Neural progenitor cell (in vitro differentiated cells): Measurements from ENCODE around the gene MRTFB. TPM values are rescaled to one million over a fixed set of nuclear protein-coding genes. Genes with fewer than 3 reads are reported as not detected.

Experiments used
- DNase-seq: peaks from one replicate; pipeline ENCODE4 v3.0.0-alpha.2; 2016; ENCODE audit warnings: low spot score
- H2AFZ ChIP-seq: fragments of 200-600 bp; sonication (generic); replicated peaks from 2 replicates; pipeline ENCODE4 v1.6.1; 2016; ENCODE audit warnings: antibody characterized with exemption
- H3F3A ChIP-seq: fragments of 200-600 bp; sonication (generic); 2 replicates; pipeline ENCODE4 v1.6.1; 2016; ENCODE audit warnings: antibody characterized with exemption, low read depth
- H3K27ac ChIP-seq: fragments of 200-600 bp; sonication (generic); 2 replicates; pipeline ENCODE4 v1.5.1; 2016; ENCODE audit warnings: mild to moderate bottlenecking
- H3K27me3 ChIP-seq: fragments of 200-600 bp; sonication (generic); 2 replicates; pipeline ENCODE4 v1.6.1; 2016; ENCODE audit warnings: mild to moderate bottlenecking, moderate library complexity
- H3K36me3 ChIP-seq: fragments of 200-600 bp; sonication (generic); 2 replicates; pipeline ENCODE4 v1.5.1; 2016
- H3K4me1 ChIP-seq: fragments of 200-600 bp; sonication (generic); 2 replicates; pipeline ENCODE4 v1.6.1; 2016; ENCODE audit warnings: mixed run types
- H3K4me2 ChIP-seq: fragments of 200-600 bp; sonication (generic); 2 replicates; pipeline ENCODE4 v1.6.1; 2016
- H3K4me3 ChIP-seq: fragments of 200-600 bp; sonication (generic); 2 replicates; pipeline ENCODE4 v1.5.1; 2016
- H3K79me2 ChIP-seq: fragments of 200-600 bp; sonication (generic); 2 replicates; pipeline ENCODE4 v1.6.1; 2016; ENCODE audit warnings: low read depth
- H3K9ac ChIP-seq: fragments of 200-600 bp; sonication (generic); 2 replicates; pipeline ENCODE4 v1.6.1; 2016
- H3K9me3 ChIP-seq: fragments of 200-600 bp; sonication (generic); 2 replicates; pipeline ENCODE4 v1.5.1; 2016; ENCODE audit warnings: low read depth
- H4K20me1 ChIP-seq: fragments of 200-600 bp; sonication (generic); 2 replicates; pipeline ENCODE4 v1.6.1; 2016; ENCODE audit warnings: low read depth
- H3K27ac Mint-ChIP-seq: 3 replicates; pipeline ENCODE4 v1.8.0; 2021; ENCODE audit warnings: mixed read lengths
- H3K27me3 Mint-ChIP-seq: 2 replicates; pipeline ENCODE4 v1.8.0; 2022; ENCODE audit warnings: low read depth, mild to moderate bottlenecking, inconsistent platforms, moderate library complexity, mixed read lengths; ENCODE audit not compliant: insufficient read depth
- H3K36me3 Mint-ChIP-seq: 3 replicates; pipeline ENCODE4 v1.8.0; 2021; ENCODE audit warnings: mixed read lengths
- H3K4me1 Mint-ChIP-seq: 3 replicates; pipeline ENCODE4 v1.8.0; 2021; ENCODE audit warnings: mixed read lengths
- H3K4me3 Mint-ChIP-seq: 3 replicates; pipeline ENCODE4 v1.8.0; 2021; ENCODE audit warnings: mild to moderate bottlenecking, moderate library complexity, mixed read lengths
- H3K9me3 Mint-ChIP-seq: 3 replicates; pipeline ENCODE4 v1.8.0; 2020; ENCODE audit warnings: mixed read lengths
- CTCF ChIP-seq: fragments of 200-600 bp; sonication (generic); IDR thresholded peaks from 2 replicates; pipeline ENCODE4 v1.5.1; 2017; ENCODE audit warnings: antibody characterized with exemption, mild to moderate bottlenecking
- EZH2 ChIP-seq: fragments of 200-600 bp; sonication (generic); IDR thresholded peaks from 2 replicates; pipeline ENCODE4 v1.6.1; 2017; ENCODE audit warnings: antibody characterized with exemption, mild to moderate bottlenecking, moderate library complexity
- EZH2phosphoT487 ChIP-seq: fragments of 200-600 bp; sonication (generic); IDR thresholded peaks from 2 replicates; pipeline ENCODE4 v1.6.1; 2017; ENCODE audit warnings: antibody characterized with exemption
- total RNA-seq: library from RNA; depleted of rRNA; stranded (reverse); fragments of >200 nt; gene quantifications from 2 replicates; pipeline ENCODE4 v1.2.3, GENCODE V29; 2015; ENCODE audit warnings: low replicate concordance

Gene MRTFB
- total RNA-seq, 1 donor from 2014 or later, result 26.8 TPM

DNA sequence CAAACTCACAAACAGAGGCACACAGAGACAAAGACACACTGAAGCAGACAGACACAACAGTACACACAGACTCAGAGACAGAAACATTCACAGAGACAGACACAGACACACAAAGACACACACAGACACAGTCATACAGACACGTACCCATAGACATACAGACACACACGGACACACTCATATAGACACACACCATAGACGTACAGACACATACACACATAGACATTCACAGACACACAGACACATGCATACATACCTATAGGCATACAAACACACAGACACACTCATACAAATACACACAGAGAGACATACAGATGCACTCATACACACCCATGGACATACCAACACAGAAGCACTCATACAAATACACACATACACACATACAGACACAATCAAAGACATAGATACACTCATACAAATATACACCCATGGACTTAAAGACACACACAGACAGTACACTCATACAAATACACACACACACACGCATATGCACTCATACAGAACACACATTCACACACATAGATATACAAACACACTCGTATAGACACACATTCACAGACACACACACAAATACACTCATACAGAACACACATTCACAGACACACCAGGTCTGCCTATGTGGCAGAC is 19.9 kb upstream of the MRTFB start:
- H2AFZ ChIP-seq, result no peak overlapping the region
- Mint-ChIP-seq H3K27me3 (no peaks in the 10 kb centered on the region), H3K27ac (no peak overlapping the region), H3K4me3 (no peak overlapping the region), H3K36me3 (no peaks in the 10 kb centered on the region), H3K4me1 (no peaks in the 10 kb centered on the region), H3K9me3 (peaks cover 5% of the 10 kb centered on the region)
- peaks cover 7% of the 10 kb centered on the region for H3K4me1 ChIP-seq
- no peak overlapping the region for H3K27ac ChIP-seq
- H3K4me3 ChIP-seq, result no peak overlapping the region
- H3K36me3 ChIP-seq, result no peaks in the 10 kb centered on the region
- no peak overlapping the region for H3K9ac ChIP-seq
- no peaks in the 10 kb centered on the region for H3K9me3 ChIP-seq
- H3F3A ChIP-seq, result no peaks in the 10 kb centered on the region
- H4K20me1 ChIP-seq, result no peaks in the 10 kb centered on the region
- no peaks in the 10 kb centered on the region for H3K79me2 ChIP-seq
- TF ChIP-seq EZH2, result no peak
- TF ChIP-seq CTCF, result no peak
- TF ChIP-seq EZH2phosphoT487, result no peak
- no peak overlapping the region for H3K4me2 ChIP-seq
- DNase-seq, result no peak
- no peaks in the 10 kb centered on the region for H3K27me3 ChIP-seq

DNA sequence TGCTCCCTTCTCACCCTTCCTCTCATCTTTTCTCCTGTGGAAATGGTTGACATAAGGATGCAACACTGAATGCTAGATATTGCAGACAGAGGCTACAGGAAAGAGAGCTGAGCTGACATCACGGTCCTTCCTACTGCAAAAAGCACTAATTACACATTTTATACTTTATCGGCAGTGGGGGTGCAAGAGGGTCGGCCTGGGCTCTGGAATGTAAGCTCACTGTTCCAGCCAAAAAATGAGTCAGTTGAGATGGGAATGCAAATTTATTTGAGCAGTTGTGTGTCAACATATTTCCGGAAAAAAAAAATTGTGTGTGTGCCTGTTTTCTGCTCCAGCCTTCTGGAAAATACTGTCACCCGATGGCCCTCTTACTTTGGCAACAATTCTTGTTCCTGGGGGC is 14.1 kb upstream of the MRTFB start:
- Histone ChIP-seq H2AFZ (no peak overlapping the region), H3K27ac (no peak overlapping the region), H3K36me3 (no peaks in the 10 kb centered on the region), H3K4me2 (no peak overlapping the region), H3K79me2 (no peaks in the 10 kb centered on the region), H3K4me3 (no peak overlapping the region), H4K20me1 (no peaks in the 10 kb centered on the region), H3K4me1 (no peaks in the 10 kb centered on the region), H3K27me3 (no peaks in the 10 kb centered on the region), H3K9ac (no peak overlapping the region), H3K9me3 (no peaks in the 10 kb centered on the region), H3F3A (no peaks in the 10 kb centered on the region)
- no peaks in the 10 kb centered on the region for H3K36me3 Mint-ChIP-seq
- H3K9me3 Mint-ChIP-seq, result peaks cover 12% of the 10 kb centered on the region
- H3K4me3 Mint-ChIP-seq, result no peak overlapping the region
- no peaks in the 10 kb centered on the region for H3K4me1 Mint-ChIP-seq
- no peak overlapping the region for H3K27ac Mint-ChIP-seq
- peaks cover 2% of the 10 kb centered on the region for H3K27me3 Mint-ChIP-seq
- no peak for TF ChIP-seq EZH2phosphoT487
- no peak for DNase-seq

DNA sequence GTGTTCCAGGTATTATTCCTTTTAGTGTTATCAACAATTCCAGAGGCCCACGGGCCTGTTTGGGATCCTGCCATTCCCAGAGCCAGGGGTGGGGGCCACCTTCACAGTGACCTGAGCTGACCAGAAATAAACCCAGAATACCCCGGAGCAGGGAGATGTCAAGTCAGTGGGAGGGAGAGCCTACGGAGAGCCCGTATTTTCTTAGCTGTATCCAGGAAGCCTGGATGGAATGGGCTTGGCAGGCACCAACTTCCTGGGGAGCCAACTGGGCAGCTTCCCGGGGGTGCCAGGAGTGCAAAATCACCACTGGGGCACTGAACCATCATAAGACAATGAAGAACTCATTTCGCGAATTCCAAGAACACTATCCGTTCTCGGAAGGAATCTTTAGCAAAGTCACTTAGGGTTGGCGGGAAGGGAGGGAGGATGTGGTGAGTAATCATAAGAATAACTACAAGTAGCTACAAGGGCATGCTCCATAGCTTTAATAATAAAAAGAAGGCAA is 13.2 kb upstream of the MRTFB start:
- peaks cover 2% of the 10 kb centered on the region for H3K27me3 Mint-ChIP-seq
- Histone ChIP-seq H3K4me1 (no peaks in the 10 kb centered on the region), H4K20me1 (no peaks in the 10 kb centered on the region), H3K4me2 (no peak overlapping the region), H3K9me3 (no peaks in the 10 kb centered on the region), H3K27ac (no peak overlapping the region), H3K36me3 (no peaks in the 10 kb centered on the region), H3K4me3 (no peak overlapping the region), H3K9ac (no peak overlapping the region), H3K79me2 (no peaks in the 10 kb centered on the region), H3K27me3 (no peaks in the 10 kb centered on the region), H3F3A (no peaks in the 10 kb centered on the region), H2AFZ (no peak overlapping the region)
- TF ChIP-seq EZH2 (no peak), EZH2phosphoT487 (no peak), CTCF (no peak)
- no peak for DNase-seq
- no peak overlapping the region for H3K27ac Mint-ChIP-seq
- no peak overlapping the region for H3K4me3 Mint-ChIP-seq
- H3K9me3 Mint-ChIP-seq, result peaks cover 12% of the 10 kb centered on the region
- H3K4me1 Mint-ChIP-seq, result no peaks in the 10 kb centered on the region
- H3K36me3 Mint-ChIP-seq, result no peaks in the 10 kb centered on the region

DNA sequence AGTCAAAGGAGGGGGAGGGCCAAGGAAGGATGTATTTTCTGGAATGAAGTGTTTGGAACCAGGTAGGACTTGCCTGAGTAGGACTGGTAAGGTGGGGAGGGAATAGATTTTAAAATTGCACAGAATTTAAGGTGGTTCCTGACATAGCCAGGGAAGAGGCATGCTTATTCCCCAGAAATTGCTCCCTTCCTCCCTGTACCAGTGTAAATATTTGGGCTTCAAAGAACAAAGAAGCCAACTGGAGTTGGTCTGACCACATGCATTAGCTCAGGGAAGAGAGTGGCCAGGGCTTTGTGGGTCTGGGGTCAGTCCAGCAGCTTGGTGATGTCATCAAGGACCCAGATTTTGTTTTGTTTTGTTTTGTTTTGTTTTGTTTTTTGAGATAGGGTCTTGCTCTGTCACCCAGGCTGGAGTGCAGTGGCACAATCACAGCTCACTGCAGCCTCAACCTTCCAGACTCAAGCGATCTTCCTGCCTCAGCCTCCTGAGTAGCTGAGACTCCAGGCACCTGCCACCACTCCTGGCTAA is 9.3 kb upstream of the MRTFB start:
- Mint-ChIP-seq H3K27ac (no peak overlapping the region), H3K9me3 (peaks cover 6% of the 10 kb centered on the region), H3K27me3 (peaks cover 6% of the 10 kb centered on the region), H3K36me3 (no peaks in the 10 kb centered on the region), H3K4me1 (no peaks in the 10 kb centered on the region), H3K4me3 (no peak overlapping the region)
- H3K4me1 ChIP-seq, result no peaks in the 10 kb centered on the region
- no peaks in the 10 kb centered on the region for H3K27me3 ChIP-seq
- H3K4me3 ChIP-seq, result no peak overlapping the region
- H3K4me2 ChIP-seq, result no peak overlapping the region
- no peak overlapping the region for H3K27ac ChIP-seq
- H3F3A ChIP-seq, result no peaks in the 10 kb centered on the region
- TF ChIP-seq EZH2phosphoT487, result no peak
- TF ChIP-seq CTCF, result no peak
- no peak for TF ChIP-seq EZH2
- H2AFZ ChIP-seq, result no peak overlapping the region
- no peaks in the 10 kb centered on the region for H4K20me1 ChIP-seq
- no peak for DNase-seq
- H3K36me3 ChIP-seq, result no peaks in the 10 kb centered on the region
- H3K9me3 ChIP-seq, result no peaks in the 10 kb centered on the region
- no peaks in the 10 kb centered on the region for H3K79me2 ChIP-seq
- H3K9ac ChIP-seq, result no peak overlapping the region
